Pericardium fibroblast (primary cell): ENCODE data around the gene GTF2E1. TPM values are rescaled to one million over a fixed set of nuclear protein-coding genes. Genes with fewer than 3 reads are reported as not detected.

Experiments
- total RNA-seq: library from RNA; depleted of rRNA; stranded (reverse); fragments of >200 nt; gene quantifications from 2 replicates; pipeline ENCODE4 v1.2.3, GENCODE V29; 2015

Gene GTF2E1
- 8.2 and 12.7 TPM in 2 replicates for total RNA-seq

DNA sequence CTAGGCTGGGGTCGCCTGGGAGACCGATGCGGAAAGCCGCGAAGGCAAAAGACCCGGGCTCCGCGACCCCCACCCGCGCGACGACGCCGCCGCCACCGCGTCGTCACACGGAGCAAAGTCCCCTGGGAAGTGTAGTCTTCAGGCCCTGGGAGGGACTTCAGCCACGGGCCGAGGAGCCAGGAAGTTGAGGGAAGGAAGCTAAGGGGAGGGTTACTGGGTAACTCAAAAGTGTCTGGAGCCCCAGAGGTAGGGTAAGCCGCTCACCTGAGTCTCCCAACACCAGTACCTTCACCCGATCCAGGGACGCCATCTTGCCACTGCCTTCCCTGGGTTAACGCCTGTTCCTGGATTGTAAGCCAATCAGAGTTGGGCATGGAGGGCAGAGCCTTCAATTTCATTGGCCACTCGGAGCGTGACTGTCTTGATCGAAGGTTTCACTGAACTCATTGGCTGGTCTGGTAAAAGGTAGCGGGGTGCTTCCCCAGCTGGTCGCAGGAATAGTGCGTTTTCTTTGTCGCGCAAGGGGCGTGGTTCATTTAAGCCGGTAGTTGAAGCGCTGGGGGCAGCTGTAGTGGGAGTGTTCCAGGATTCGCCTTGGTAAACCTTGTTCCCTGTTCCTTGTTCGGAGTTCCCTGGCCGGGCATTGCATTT, at the start of gene GTF2E1, which contains the start of gene RABL3:
GTF2E1 (plus strand) TSS at position 547 of the 651 bp plus-strand sequence. CDS start 7,809 bp downstream, outside the sequence.
RABL3 (minus strand) TSS at position 319 of the 651 bp plus-strand sequence; CDS start at position 310, 9 bp downstream.

Other genes starting within 250 kb of the GTF2E1 start
- 97.4 and 126 TPM in 2 replicates for gene NDUFB4, start 146.4 kb upstream of the GTF2E1 start, total RNA-seq
- 3.3 TPM in 1 of 2 replicates, not detected in the other for gene HGD, start 60.5 kb upstream of the GTF2E1 start, total RNA-seq
- 7.8 and 16.0 TPM in 2 replicates for gene RABL3, start 228 bp upstream of the GTF2E1 start, total RNA-seq
- 0.70 TPM in 1 of 2 replicates, not detected in the other for gene STXBP5L, start 165.5 kb downstream of the GTF2E1 start, total RNA-seq